DLD1 (cell line): ENCODE measurements around the gene FMNL3.

ENCODE experiments used
- in situ Hi-C: cut with HindIII; loops from 2 replicates; pipeline ENCODE4 v1.10.0; 2017; ENCODE audit warnings: low sequenced_read_pairs

The FMNL3 gene

DNA sequence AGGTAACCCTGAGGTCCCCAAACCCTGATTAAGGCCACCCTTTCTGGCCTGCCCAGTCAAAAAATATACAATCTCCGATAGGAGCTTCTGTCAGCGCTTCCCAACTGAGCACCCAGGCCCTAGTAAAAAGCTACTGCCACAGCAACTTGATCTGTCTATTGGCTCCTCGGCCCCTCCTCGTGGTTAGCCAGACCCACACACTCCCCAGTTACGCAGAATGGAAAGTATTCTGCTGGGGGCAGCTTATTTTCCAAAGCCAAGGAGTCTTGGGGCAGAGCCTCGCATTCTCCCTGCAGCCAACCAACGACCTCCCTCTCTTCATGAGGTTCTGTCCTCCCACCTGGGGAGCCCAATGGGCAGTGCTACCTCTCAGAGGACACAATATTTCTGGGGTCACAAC is 32.1 kb downstream of the FMNL3 start:
- in situ Hi-C loops, result no loop called here

DNA sequence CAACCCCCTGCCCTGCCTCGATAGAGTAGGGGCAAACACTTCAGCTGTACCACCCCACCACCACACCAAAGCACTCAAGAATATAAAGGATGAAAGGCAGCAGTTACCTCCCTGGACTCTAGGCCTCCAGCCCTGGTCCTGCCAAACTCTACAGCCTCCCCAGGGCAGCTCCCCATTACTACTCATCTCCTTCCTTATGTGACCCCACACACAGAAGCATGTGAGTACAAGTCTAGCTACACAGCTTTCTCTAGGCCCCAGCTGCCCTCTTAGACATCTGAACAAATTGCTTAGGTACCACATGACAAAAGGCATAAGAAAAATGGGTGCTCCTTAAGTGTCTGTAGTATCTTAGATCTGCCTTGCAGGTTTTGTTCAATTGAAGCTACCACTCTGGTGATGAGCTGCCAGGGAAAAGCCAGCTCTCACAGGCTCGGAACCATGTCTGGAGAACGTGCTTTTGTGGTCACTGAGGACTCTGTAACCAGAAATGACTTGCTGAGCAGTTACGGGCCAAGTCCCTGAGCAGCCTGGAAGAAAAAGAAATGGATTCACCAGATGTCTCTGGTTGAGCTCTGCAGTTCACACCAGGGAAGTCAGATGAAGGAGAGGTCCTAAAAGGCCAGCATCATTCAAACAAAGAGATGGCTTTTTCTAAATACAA is 32.8 kb downstream of the FMNL3 start:
- in situ Hi-C loops, result no loop called here

DNA sequence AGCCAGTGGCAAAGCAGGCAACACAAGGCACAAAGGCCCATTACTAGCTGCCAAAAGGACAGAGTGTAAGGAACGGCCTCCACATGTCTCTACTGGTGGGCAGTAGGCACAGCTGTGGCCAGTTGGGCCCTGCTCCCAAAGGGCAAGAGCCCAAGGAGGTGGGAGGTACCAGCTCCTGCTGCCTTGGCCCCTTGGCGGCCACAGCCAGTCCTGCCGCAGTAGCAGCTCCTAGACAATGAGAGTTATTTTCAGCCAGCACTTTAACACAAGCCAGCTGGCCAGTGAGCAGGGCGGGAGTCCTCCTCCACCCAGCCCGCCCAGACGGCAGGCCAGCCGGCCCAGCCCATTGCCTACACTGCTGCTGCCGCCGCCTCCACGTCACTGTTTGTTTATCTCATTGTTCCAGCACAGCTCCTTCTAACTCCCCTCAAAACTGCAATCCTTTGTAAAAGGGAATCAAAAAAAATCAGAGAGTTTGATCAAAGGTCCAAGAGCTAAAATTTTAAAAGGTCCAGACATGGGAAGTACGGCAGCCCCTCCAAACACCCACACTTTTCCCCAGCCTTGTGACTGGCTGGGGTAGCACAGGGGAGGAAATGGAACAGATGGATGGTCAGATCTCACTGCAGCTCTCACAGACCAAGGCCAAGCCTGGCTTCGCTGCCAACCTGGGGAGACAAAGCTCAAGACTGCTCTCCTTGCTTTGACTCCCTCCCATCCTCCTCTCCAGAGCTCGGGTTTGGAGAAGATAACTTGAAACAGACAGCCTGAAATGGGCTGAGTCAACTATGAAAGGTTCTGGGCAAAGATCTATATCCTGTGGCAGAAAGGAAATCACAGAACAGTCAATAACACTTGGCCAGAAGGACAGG is 33.5 kb downstream of the FMNL3 start:
- in situ Hi-C loops, result no loop called here

DNA sequence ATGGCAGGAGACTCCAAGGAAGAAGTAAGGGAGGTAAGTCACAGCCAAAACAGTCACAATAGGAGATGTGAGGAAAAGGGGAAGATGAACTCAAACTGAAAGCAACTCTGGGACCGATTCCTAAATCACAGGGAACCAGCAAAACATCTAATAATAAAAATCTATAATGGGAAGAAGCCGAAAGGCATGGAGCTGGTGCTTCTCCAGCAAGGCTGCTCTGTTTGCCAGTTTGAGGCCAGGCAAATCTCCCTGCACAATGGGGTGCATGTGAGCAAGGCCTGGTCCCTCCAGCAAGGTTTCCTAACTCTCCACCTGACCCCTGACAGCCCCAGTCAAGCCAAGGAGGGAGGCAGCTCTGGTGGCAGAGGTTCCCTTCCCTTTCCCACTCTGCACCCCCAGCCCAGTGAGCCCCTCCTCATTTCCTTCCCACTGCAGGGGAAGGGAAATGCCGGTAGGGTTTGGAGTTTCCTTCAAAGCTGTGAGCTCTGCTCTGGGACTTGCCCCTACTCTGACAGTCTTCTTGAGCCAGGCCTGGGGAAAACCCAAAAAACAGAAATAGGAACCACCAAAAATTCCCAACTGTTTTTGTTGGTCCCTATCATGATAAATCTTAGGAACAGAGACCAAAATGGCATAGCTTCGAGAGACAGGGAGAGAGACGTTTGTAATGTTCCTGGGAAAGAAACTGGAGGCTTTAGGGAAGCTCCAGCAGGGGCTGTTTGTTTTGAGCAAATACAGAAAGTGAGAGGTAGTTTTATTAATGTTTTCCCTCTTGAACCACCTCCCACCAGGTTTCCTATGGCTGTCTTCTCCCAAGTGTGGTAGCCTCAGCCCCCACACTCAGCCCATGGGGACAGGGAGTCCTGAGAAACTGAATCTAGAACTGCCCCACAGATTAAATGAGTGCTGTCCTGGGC is 34.6 kb downstream of the FMNL3 start:
- in situ Hi-C loops, result no loop called here

DNA sequence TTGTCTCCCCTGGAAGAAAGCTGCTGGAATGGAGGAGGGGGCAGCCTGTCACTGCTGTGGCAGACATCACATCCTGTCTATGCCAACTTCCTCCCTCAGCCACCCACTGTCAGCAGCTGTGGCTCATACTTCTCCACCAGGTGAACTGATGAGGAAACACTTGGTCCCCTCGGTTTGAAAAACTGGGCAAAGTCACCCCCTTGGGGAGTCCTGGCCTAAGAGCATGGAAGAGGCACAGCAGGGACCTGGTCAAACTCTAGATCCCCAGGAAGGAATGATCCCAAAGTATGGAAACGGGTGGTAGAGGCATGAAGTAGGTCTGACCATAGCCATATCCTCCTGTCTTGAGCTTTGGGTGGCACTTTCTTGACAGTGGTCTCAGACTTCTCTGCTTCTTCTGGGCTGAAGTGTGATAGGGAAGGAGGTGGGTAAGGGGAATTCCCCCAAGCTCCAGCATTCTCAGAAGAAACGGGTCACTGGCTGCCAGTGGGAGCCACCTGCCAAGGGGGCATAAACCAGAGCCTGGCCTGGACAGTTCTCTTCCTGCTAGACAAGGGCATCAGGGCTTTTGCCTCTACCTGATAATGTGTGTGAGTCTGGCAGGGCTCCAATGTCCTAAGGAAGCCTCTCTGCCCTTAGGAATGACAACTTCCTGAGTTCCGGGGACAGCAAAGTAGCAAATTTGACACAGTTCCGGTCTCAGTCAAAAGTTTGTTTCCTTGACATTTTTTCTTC is 36.0 kb downstream of the FMNL3 start:
- in situ Hi-C loops, result no loop called here

DNA sequence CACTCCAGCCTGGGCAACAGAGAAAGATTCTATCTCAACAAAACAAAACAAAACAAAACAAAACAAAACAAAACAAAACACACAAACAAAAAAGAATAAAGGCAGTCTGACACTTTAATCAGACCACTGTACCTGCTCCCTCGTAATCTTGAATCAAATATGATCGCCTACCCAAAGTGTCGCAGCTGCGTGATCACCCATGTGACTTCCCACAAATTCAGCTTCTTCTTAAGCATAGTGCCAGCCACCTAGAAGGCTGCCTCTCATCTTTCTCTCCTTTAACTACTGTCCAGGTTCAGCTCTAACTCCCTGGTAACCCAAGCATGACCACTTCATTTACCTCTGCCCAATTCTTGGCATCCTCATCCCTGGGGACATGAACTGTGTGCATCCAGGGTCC is 37.4 kb downstream of the FMNL3 start:
- in situ Hi-C loops, result no loop called here

DNA sequence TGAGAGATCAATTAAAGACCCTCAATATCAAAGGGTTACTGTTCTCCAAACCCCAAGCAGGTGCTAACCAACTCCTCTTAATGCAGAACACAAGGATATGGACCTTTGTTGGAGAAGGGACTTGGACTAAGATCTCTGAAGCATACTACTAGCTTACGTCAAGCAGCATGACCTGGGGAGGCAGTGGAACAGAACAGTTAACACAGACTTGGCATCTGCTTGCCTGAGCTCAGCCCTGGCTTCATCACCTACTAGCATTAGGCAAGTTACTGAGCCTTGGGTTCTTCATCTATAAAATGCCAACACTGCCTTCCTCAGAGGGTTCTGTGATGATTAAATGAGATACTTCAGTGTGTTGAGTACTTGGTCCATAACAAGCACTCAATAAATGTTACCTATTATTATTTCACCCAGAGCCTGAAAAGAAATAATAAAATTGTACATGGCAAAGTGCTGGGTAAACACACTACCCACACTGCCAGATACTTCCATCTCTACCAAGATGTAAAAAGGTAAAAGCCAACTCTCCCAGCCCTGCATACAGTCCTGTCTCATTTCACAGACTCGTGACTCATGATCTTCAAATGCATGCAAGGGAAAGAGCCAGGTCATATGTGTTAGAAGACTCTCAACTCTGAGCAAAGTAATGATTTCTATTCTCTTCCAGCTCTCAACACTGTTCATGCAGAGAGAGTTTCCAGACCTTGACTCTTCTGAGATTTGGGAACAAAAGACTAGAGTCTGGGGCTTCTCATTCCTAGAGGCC is 39.7 kb downstream of the FMNL3 start:
- in situ Hi-C loops, result no loop called here

DNA sequence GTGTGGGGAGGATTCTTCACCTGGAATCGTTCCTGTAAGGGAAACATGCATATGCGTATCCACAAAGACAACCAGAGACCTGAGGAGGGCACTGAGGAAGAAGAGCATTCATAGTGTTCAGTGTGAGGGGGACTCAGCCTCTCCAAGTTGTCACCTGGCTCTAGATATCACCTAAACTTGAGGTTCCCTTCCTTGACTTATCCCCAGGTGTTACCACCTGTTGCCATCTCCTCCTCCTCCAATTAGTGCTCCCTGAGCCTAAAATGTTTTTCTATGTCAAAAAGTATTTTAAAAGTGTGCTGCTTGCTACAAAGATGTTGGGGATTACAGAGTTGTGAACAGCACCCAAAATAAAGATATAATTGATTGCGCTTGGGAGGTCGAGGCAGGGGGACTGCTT is 41.0 kb downstream of the FMNL3 start:
- in situ Hi-C loops, result no loop called here

DNA sequence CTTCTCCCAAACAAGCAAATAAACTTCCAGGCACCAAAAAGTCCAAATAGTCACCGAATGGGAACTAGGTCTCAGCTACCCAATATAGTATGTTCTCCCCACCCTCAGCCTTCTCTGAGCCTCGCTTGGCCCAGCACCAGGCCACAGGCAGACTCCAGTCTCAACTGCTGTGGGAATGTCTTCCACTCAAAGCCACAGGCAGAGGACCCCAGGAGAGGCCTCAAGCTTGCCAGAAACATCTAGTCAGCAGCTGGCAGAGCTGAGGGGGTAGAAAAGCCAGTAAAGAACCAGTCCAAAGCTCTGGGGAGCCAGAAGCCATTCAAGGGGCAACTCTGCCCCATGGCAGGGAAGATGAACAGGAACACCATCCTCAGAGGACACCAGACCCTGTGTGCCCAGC is 41.8 kb downstream of the FMNL3 start:
- in situ Hi-C loops, result no loop called here

DNA sequence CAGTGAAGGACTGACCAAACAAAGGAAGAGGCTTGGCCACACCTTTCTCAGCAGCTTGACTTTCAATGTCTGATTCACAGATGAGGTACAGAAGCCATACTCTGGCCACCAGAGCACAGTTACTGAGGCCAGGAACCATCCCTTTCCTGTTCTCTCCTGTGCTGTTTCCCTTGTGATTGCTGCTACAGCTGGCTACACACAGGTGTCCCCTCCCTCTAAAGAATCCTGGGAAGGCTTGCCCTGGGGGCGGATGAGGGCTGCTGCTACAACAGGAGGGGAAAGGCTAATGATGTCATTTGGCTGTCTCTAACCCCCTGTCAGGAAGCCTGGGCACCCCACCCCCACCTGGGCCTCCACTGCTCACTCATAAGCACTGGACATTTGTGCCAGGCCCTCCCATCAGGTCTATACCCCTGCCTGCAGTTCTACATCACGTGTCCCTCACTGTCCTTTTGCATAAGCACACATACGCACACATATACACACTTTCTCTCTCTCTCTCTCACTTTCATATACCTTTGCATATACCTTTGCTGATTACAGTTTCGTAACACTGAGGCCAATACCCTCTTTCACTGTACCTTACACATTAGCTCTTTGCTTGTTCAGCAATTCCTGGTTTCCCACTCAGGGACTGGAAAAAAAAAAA is 42.5 kb downstream of the FMNL3 start:
- in situ Hi-C loops, result no loop called here

DNA sequence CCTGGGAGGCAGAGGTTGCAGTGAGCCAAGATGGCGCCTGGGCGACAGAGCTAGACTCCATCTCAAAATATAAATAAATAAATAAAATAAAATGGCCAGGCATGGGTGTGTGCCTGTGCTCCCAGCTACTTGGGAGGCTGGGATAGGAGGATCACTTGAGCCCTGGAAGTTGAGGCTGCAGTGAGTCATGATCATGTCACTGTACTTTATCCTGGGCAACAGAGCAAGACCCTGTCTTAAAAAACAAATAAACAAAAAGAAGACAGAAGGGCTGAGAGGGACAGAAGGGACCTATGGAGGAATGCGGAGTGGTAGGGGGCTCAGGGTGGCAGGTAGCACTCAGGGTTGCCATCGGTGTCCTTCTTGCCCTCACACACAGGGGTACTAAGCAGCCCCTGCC is 43.0 kb downstream of the FMNL3 start:
- in situ Hi-C loops, result no loop called here

DNA sequence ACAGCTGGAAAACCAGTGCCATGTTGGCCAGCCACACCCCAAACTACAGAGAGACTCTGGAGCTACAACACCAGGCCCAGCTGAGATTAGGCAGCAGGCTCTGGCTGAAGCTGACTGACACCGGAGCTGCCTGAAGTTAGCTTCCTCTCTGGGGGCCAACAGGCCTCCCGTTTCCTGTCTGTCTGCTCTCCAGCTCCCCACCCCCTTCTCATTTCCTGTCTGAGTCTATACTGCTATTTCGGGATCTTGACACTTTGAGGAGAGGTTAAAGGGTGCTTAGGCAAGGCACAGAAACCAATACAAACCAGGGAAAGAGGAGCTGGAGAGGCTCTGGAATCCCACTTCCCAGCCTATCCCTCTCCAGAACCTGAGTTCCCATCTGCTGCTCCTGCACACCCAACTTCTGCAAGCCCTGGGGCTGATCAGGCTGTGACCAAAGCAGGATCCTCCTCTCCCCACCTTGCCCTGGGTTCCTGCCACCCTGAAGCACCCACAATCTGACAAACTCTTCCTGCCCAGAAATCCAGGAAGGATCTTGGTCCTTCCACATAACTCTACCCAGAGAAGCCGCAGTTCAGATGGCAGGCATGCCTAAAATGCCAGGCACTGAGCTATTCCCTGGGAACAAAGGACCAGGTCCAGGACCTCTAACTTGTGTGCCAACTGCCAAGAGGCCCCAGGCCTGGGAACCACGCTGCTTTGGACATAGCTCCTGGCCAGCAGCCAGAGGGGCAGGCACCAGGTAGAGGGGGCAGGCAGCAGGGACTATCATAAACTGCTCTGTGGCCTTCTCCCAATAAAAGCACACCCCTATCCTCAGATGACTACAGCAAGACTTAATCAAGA is 44.0 kb downstream of the FMNL3 start:
- in situ Hi-C loops, result no loop called here

DNA sequence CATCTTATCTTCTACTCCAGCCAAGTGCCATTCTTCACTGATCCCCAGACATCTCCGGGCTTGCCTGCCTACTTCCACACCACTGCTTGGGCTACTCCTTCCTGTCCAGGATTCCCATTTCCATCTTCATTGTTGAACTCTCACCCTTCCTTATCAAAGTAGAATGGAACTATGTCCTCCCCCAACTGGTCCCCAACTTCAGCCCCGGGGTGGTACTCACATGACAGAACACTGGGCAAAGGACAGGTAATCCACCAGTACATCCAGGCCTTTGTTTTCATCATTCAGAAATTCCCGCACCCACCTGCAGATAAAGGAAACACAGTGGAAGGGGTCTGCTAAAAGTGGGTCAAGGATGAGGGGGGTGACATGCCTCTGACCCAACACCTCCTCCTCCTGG is 45.5 kb downstream of the FMNL3 start:
- in situ Hi-C loops, result no loop called here

DNA sequence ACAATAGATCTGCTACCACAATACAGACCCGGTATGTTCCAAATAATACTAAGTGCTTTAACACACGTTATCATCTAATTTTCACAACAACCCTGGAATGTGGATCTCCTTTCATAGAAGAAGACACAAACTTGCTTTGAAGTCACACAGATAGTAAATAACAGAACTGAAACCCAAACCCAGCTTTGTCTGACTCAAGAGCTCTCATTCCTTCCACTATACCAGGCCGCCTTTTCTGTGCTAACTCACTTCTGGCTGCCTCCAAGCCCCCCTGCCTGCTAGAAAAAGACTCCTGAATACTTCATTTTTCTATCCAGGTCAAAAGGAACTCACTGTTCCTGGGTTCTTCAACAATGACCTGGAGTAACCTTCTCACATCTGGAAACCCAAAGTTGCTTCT is 46.0 kb downstream of the FMNL3 start:
- in situ Hi-C loops, result no loop called here

DNA sequence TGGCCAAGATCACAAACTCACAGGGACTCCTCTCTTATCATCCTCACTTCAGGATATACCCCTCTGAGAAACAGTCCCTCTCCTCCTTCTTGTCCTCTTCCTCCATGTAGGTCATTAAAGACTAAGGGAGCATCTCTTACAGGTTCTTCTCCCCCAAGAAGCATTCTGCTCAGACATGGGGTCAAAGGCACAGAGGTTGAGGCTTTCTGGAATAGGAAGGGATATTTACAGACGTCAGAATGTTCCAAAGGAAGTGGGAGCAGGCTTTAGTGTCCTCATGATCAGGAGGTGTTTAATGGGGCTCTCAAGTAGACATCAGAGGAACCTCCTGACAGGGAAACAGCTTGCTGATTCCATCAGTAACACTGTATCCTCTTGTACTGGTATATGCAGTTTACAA is 47.5 kb downstream of the FMNL3 start:
- in situ Hi-C loops, result no loop called here

DNA sequence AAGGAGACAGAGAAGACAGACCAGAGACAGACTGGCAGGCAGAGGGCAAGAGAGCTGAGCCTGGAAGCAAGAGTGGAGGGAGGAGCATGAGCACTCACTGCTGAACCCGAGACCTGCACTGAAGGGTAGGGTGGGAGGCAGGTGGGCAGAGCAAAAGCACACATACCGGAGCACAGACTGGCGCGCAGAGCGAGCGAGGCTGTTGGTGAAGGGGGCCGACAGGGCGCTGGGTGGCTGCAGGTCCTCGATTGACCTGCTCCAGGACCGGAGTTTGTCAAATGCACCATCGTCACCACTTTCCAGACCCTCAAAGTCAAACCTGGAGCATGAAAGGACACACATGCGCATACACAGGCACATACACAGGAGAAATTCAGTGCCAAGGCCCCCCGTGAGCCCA is 48.9 kb downstream of the FMNL3 start:
- in situ Hi-C loops, result no loop called here

DNA sequence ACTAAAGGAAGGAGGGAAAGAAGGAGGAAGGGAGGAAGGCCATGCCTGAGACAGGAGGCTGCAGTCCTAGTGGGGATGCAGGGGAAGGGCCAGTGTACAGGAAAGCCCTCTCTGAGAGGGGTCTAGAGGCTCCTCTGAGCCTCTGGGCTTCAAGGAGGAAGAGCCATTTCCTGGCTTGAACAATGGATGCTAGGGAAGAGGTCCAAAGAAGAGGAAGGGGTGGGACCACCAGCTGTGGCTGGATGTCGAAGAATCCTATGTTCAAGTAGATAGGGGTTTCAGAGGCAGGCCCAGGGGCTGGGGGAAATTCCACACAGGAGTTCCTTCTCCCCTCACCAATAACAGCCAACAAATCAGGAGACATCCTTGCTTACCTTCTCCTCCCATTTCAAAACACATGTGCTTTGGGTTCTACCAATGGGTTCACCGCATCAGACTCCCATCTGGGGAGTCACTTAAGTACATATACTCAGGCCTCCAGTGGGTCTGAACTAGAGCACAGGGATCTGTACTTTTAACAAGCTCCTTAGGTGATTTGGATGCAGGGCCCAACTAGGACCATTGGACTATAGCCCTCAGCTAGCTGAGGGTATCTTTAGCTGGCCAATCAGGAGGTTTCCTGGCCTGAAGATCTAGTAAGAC is 51.5 kb downstream of the FMNL3 start:
- in situ Hi-C loops, result no loop called here

DNA sequence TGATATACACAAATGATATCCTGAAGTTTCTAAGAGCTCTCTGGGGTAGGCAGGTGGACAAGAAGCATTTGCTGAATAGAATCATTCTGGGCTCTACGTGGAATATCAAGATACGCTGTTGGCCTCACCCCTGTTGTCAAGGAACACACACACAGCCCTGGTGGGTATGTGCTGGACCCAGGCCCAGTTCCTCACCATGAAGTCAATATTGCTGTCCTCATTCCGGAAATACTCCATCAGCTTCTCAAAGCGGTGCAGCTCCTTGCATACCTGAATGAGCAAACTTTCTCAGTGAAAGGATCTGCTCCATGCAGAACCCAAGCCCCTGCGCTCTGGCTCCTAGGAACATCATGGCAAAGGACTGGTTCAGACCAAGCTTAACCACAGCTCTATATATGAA is 52.5 kb downstream of the FMNL3 start:
- in situ Hi-C loops, result no loop called here
